GM21526 (cell line): ENCODE measurements around the gene PTGDR.
A peak's percentile ranks its signal among the peaks of the same experiment; 100 is the strongest.

Experiments used
- ATAC-seq: cut with Tn5 transposase; IDR thresholded peaks from one replicate; pipeline ENCODE4 v1.9.1; 2021; ENCODE audit warnings: moderate library complexity; ENCODE audit not compliant: unreplicated experiment, low FRiP score

The PTGDR gene

DNA sequence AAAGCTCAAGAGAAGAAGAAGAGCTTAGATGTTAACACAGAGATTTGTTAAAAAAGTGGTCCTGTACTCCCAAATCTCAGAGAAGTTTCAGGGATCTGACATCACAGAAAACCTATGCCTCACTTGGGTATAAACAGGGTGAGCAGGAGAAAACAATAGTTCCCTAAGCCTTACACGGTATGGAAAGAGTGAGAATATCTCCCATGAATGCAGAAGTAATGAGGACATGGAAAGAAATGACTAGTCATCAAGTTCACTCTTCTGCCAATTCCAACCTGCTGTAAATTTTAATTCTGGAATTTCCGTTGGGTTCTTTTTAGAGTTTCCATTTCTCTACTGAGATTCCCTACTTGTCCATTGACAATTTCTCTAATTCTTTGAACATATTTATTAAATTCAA, 40.4 kb downstream of the PTGDR start:
- no peak for ATAC-seq

- ATAC-seq: no peak
Observed at GRCh38 chr14:52310541-52310940, 43.0 kb downstream of the PTGDR start.

DNA sequence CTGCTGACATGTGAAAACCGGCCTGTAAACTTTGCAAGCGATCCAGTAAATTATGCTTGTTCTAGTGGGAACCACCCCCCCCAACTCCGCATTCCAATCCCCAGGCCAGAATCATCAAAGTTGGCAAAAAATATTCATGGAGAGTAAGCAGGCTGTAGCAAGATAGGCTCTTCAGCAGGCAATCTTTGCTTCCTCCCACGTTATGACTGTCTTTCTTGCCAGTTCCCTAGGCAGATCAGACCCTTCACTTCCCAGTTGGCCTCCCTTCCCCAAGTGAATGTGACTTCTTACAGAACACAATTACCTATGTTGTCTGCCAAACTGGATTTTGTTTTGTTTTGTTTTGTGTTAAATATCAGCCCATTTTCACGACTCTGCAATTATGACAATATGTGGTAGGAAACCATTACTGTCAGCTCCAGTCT, 45.4 kb downstream of the PTGDR start:
- ATAC-seq: no peak

DNA sequence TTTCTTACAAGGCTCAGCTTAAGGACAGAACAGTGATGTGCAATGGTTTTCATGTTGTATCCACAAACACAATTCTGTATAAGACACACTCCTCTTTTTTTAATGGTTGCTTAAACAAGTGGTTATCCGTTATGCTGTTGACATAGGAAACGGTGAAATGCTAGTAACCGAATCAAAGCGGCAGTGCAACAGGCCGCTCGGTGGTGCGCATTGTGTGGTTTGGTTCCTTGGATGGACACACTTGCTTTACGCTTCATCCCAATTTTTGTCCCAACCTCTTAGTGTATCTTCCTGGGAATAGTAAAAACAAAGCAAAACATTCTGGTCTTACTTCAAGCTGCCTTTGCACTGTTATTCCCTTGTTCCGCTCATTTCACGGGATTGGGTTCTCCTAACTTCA, 46.0 kb downstream of the PTGDR start:
- ATAC-seq: no peak

DNA sequence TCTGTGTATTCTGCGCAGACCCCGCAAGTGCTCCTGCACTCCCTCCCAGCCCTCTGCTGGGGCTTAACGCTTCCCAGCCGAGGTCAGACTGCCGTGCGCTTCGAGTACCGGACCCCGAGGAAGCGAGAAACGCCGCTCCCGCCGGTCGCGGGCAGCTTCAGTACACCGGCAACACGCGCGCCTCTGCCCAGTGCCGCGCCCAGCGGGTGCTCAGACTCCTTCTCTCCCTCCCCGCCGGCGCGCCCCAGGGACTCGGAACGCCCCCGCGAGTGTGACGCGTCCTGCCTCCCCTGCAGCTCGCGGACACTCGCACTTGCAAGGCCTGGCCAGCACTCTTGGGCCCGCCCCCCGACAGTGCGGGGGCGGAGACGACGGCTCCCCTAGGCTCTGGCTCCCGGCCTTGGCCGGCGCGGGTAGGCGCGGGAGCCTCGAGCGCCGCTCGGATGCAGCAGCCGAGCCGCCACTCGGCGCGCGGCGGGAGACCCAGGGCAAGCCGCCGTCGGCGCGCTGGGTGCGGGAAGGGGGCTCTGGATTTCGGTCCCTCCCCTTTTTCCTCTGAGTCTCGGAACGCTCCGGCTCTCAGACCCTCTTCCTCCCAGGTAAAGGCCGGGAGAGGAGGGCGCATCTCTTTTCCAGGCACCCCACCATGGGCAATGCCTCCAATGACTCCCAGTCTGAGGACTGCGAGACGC, 46.6 kb downstream of the PTGDR start, which contains the start of gene PTGER2:
Gene PTGER2, plus strand, starts transcription at position 410 of the 692 bp plus-strand sequence. Its CDS starts 237 bp downstream, at position 647.
- ATAC-seq: peak; percentile 43

DNA sequence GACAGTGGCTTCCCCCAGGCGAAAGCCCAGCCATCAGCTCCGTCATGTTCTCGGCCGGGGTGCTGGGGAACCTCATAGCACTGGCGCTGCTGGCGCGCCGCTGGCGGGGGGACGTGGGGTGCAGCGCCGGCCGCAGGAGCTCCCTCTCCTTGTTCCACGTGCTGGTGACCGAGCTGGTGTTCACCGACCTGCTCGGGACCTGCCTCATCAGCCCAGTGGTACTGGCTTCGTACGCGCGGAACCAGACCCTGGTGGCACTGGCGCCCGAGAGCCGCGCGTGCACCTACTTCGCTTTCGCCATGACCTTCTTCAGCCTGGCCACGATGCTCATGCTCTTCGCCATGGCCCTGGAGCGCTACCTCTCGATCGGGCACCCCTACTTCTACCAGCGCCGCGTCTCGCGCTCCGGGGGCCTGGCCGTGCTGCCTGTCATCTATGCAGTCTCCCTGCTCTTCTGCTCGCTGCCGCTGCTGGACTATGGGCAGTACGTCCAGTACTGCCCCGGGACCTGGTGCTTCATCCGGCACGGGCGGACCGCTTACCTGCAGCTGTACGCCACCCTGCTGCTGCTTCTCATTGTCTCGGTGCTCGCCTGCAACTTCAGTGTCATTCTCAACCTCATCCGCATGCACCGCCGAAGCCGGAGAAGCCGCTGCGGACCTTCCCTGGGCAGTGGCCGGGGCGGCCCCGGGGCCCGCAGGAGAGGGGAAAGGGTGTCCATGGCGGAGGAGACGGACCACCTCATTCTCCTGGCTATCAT, 47.3 kb downstream of the PTGDR start:
- no peak for ATAC-seq

DNA sequence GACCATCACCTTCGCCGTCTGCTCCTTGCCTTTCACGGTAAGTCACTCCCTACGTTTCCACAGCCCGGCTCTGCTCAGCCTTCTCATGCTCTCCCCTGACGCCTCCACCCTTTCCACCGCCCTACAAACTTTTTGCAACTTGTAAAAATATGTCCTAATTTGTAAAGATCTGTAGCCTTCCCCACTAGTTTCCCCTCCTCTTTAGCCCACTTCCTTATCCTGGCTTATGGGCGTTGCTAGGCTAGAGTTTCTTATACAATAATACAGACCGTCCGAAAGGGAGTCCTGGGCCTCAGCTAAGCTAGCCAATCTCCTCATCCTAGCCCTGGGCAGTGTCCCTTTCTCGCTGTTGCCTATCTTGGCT, 47.8 kb downstream of the PTGDR start:
- no peak for ATAC-seq

DNA sequence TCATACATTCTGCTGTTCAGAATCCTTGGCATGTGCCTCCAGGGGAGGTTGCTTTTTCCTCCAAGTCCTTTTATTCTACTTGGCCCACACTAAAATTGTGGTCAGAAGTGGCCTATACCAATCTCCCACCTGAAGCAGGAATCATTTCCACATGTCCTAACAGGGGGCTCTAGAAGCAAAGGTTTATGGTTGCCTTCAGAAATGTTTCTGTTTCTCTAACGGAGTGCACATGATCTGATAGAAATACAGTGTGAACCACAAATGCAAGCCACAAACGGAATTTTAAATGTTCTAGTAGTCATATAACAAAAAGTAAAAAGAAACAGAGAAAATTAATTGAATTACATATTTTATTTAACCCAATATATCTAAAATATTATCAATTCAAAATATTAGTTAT, 50.6 kb downstream of the PTGDR start:
- no peak for ATAC-seq

- no peak for ATAC-seq
Observed at GRCh38 chr14:52318826-52319645, 51.5 kb downstream of the PTGDR start.

- ATAC-seq: no peak
Observed at GRCh38 chr14:52319919-52320318, 52.4 kb downstream of the PTGDR start.

DNA sequence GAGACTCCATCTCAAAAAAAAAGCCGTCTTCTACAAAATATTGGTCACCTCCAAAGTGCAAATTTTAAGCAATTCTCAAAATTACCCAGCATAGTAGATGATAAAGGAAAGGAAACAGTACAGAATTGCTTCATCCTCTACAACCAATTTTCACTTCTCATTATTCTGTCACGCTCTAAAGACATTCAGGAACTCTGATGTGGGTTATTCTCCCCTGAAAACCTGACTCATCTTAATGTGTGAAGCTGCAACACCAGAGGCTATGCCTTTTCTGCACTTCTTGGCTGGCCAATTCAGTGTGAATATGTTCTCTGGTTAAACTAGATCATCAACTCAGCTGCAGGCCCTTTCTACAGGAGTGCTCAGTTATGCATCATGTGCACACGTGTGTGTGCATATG, 57.6 kb downstream of the PTGDR start:
- ATAC-seq: peak; percentile 95

DNA sequence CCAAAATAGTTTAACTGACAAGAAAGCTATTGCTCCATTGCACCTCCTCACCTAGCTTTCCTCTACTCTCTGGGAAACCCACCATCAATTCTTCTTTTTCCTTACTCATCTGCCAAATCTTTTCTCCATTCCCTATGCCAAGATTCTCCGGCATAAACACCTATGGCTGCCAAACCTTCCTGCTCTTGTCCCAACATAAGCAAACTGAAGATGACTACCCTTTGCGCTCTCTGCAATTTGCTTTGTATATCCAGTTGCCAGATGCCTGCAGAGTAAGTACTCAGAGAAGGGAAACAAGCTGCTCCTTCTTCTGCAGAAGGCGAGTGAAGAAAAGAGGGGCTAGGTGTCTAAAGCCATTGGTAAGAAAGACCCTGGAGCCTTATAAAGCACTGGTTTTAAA, 58.1 kb downstream of the PTGDR start:
- no peak for ATAC-seq
